Osteoblast (primary cell): Measurements from ENCODE around the gene ARNT2. TPM values are rescaled to one million over a fixed set of nuclear protein-coding genes. Genes with fewer than 3 reads are reported as not detected.

Experiments used
- DNase-seq: peaks from one replicate; pipeline ENCODE4 v3.0.0; 2011; ENCODE audit warnings: low spot score, mixed read lengths; ENCODE audit not compliant: insufficient read length; ENCODE audit errors: missing footprints
- H2AFZ ChIP-seq: 2 replicates; pipeline ENCODE4 v1.6.0; 2011; ENCODE audit warnings: mild to moderate bottlenecking, low read length
- H3K27ac ChIP-seq: 2 replicates; pipeline ENCODE4 v1.5.1; 2011; ENCODE audit warnings: mild to moderate bottlenecking, low read depth, low read length, moderate library complexity
- H3K27me3 ChIP-seq: 2 replicates; pipeline ENCODE4 v1.6.0; 2012; ENCODE audit warnings: mild to moderate bottlenecking, control low read depth, inconsistent platforms, low read length, moderate library complexity; ENCODE audit not compliant: insufficient read depth
- H3K36me3 ChIP-seq: 2 replicates; pipeline ENCODE4 v1.5.1; 2011; ENCODE audit warnings: mild to moderate bottlenecking, low read length, control low read depth, moderate library complexity; ENCODE audit not compliant: insufficient read depth
- H3K4me1 ChIP-seq: 2 replicates; pipeline ENCODE4 v1.5.1; 2011; ENCODE audit warnings: mild to moderate bottlenecking, low read length, control low read depth, moderate library complexity; ENCODE audit not compliant: insufficient read depth
- H3K4me2 ChIP-seq: 2 replicates; pipeline ENCODE4 v1.6.0; 2011; ENCODE audit warnings: mild to moderate bottlenecking, low read length; ENCODE audit not compliant: insufficient read depth
- H3K4me3 ChIP-seq: fragments of 200-600 bp; sonication (generic); 3 replicates; pipeline ENCODE4 v1.5.1; 2012; ENCODE audit warnings: mild to moderate bottlenecking, low read length, inconsistent platforms; ENCODE audit not compliant: insufficient read depth
- H3K79me2 ChIP-seq: 2 replicates; pipeline ENCODE4 v1.6.0; 2012; ENCODE audit warnings: mild to moderate bottlenecking, low read length, control low read depth, inconsistent platforms; ENCODE audit not compliant: insufficient read depth
- H3K9me3 ChIP-seq: 2 replicates; pipeline ENCODE4 v1.5.1; 2011; ENCODE audit warnings: low read depth, low read length, control low read depth
- H4K20me1 ChIP-seq: 2 replicates; pipeline ENCODE4 v1.6.0; 2012; ENCODE audit warnings: mild to moderate bottlenecking, low read length, control low read depth; ENCODE audit not compliant: insufficient read depth
- CTCF ChIP-seq: IDR thresholded peaks from 2 replicates; pipeline ENCODE4 v1.5.1; 2011; ENCODE audit warnings: mild to moderate bottlenecking, low read depth, low read length, moderate library complexity; ENCODE audit errors: extremely low read depth
- total RNA-seq: library from RNA; depleted of rRNA; stranded (reverse); fragments of >200 nt; gene quantifications from 2 replicates; pipeline ENCODE4 v1.2.3, GENCODE V29; 2012

Gene ARNT2
- total RNA-seq, 1 donor = 30.0 TPM

- H3K79me2 ChIP-seq = no peaks in the 10 kb centered on the region
- H3K36me3 ChIP-seq = no peaks in the 10 kb centered on the region
- H2AFZ ChIP-seq = no peak overlapping the region
- no peak overlapping the region for H3K4me2 ChIP-seq
- H3K4me1 ChIP-seq = peaks cover 18% of the 10 kb centered on the region
- DNase-seq = no peak
- TF ChIP-seq CTCF = no peak
- no peaks in the 10 kb centered on the region for H3K27me3 ChIP-seq
- no peak overlapping the region for H3K4me3 ChIP-seq
- no peaks in the 10 kb centered on the region for H3K9me3 ChIP-seq
- H3K27ac ChIP-seq = no peak overlapping the region
- no peaks in the 10 kb centered on the region for H4K20me1 ChIP-seq
Observed at GRCh38 chr15:80620931-80621330, 216.7 kb downstream of the ARNT2 start.

- Histone ChIP-seq H3K4me1 (no peaks in the 10 kb centered on the region), H3K27me3 (peaks cover 5% of the 10 kb centered on the region), H3K4me2 (no peak overlapping the region), H3K27ac (no peak overlapping the region), H2AFZ (no peak overlapping the region), H3K79me2 (no peaks in the 10 kb centered on the region), H3K9me3 (no peaks in the 10 kb centered on the region), H3K36me3 (no peaks in the 10 kb centered on the region), H3K4me3 (no peak overlapping the region), H4K20me1 (no peaks in the 10 kb centered on the region)
- no peak for TF ChIP-seq CTCF
- DNase-seq = no peak
Observed at GRCh38 chr15:80626643-80627120, 222.5 kb downstream of the ARNT2 start.

GRCh38 chr15:80629355-80629754, 225.2 kb downstream of the ARNT2 start:
- H4K20me1 ChIP-seq = no peaks in the 10 kb centered on the region
- H3K36me3 ChIP-seq = no peaks in the 10 kb centered on the region
- H3K4me2 ChIP-seq = no peak overlapping the region
- DNase-seq = no peak
- H3K27me3 ChIP-seq = peaks cover 11% of the 10 kb centered on the region
- no peak overlapping the region for H3K4me3 ChIP-seq
- TF ChIP-seq CTCF = no peak
- no peak overlapping the region for H2AFZ ChIP-seq
- no peak overlapping the region for H3K27ac ChIP-seq
- H3K4me1 ChIP-seq = no peaks in the 10 kb centered on the region
- no peaks in the 10 kb centered on the region for H3K9me3 ChIP-seq
- no peaks in the 10 kb centered on the region for H3K79me2 ChIP-seq

GRCh38 chr15:80630981-80631380, 226.8 kb downstream of the ARNT2 start:
- Histone ChIP-seq H2AFZ (no peak overlapping the region), H3K4me2 (no peak overlapping the region), H3K79me2 (no peaks in the 10 kb centered on the region), H3K27ac (no peak overlapping the region), H3K27me3 (peaks cover 16% of the 10 kb centered on the region), H3K36me3 (no peaks in the 10 kb centered on the region), H3K9me3 (no peaks in the 10 kb centered on the region), H4K20me1 (no peaks in the 10 kb centered on the region), H3K4me1 (no peaks in the 10 kb centered on the region), H3K4me3 (no peak overlapping the region)
- no peak for TF ChIP-seq CTCF
- DNase-seq = no peak
